ENCODE results near the gene PRSS38. TPM values are rescaled to one million over a fixed set of nuclear protein-coding genes. Genes with fewer than 3 reads are reported as not detected.

PRSS38 gene
- total RNA-seq, 4 donors from 2014 or later: not detected

DNA sequence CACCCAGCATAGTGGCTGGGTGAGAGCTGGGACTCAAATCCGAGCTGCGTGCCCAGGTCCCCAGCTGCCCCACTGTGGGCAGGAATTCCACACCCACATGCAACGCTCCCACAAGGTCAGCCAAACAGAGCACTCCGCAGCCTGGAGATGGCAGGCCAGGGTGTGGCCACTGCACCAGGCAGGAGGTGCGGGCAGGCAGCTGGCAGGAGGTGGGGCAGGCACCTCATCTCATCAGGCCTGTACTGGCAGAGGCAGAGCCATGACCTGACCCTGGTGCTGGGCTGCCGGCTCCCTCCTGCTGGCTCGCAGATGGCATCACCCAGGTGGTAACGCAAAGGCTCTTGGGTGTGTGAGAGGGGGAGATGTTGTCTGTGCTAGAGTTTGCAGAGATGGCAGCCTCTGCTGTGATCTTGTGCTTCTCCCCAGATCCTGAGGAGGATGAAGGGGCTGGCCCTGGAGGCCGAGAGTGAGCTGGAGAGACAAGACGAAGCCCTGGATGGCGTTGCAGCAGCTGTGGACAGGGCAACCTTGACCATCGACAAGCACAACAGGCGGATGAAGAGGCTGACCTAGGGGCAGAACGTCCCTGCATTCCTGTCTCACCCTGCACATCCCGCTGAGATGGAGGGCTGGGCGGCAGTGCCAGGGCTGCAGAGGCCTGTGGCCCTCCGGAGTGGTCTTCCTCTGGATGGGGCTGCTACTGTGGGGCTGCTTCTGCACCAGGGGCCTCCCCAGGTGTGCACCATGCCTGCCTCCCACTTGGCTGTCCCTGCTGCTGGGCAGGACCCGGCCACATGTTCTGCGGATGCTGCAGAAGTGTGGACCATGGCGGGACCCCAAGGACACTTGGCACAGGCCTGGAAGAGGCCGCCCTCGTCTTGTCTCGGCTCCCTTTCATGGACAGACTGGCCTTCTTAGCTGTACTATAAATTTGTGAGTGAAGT lies 35.1 kb upstream of the PRSS38 start:
- H3K27me3 ChIP-seq: no peaks in the 10 kb centered on the region
- no peaks in the 10 kb centered on the region for H3K4me1 ChIP-seq
- WGBS: 76% methylated on average over 9 of the region's 23 CpGs
- H3K36me3 ChIP-seq: peaks cover 26% of the 10 kb centered on the region
- DNase-seq (ENCODE audit: low spot score in 2 of 2): peak; percentile 37 to 74
- H3K4me3 ChIP-seq: no peak overlapping the region
- H3K9me3 ChIP-seq: no peaks in the 10 kb centered on the region
- TF ChIP-seq POLR2A (IDR thresholded peaks at IDR 0.05) (no peak), EP300 (IDR thresholded peaks at IDR 0.05) (no peak), POLR2AphosphoS5 (IDR thresholded peaks at IDR 0.05) (no peak)
- TF ChIP-seq, protein P1, sequence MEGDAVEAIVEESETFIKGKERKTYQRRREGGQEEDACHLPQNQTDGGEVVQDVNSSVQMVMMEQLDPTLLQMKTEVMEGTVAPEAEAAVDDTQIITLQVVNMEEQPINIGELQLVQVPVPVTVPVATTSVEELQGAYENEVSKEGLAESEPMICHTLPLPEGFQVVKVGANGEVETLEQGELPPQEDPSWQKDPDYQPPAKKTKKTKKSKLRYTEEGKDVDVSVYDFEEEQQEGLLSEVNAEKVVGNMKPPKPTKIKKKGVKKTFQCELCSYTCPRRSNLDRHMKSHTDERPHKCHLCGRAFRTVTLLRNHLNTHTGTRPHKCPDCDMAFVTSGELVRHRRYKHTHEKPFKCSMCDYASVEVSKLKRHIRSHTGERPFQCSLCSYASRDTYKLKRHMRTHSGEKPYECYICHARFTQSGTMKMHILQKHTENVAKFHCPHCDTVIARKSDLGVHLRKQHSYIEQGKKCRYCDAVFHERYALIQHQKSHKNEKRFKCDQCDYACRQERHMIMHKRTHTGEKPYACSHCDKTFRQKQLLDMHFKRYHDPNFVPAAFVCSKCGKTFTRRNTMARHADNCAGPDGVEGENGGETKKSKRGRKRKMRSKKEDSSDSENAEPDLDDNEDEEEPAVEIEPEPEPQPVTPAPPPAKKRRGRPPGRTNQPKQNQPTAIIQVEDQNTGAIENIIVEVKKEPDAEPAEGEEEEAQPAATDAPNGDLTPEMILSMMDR (IDR thresholded peaks at IDR 0.05): no peak
- no peak overlapping the region for H3K27ac ChIP-seq

DNA sequence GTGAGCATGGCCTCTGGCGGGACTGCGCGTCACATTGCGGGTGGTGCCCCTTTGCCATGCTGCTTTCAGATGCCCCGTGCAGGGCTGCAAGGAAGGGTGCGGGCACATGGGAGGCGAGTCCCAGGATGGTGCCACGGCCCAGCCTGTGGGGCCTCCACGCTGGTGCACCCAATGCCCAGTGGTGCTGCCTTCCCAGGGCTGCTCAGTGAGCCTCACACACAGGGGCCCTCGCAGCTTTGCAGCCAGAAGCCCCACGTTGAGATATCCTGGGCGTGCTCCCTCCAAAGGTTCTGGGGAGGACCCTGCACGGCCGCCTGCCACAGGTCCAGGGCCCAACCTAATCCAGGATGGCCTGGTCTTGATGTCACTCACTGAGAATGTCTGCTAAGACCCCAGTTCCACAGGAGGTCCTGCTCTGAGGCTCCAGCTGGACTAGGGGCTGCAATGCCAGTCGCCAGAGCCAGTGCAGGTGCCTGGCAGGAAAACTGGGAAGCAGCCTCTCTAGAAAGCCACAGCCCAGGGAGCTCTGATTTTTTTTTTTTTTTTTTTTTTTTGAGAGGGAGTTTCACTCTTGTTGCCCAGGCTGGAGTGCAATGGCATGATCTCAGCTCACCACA lies 34.1 kb upstream of the PRSS38 start:
- DNase-seq (ENCODE audit: low spot score in 2 of 2): peak; percentile 50 to 69
- Histone ChIP-seq H3K27ac (no peak overlapping the region), H3K27me3 (no peaks in the 10 kb centered on the region), H3K36me3 (peaks cover 18% of the 10 kb centered on the region), H3K9me3 (no peaks in the 10 kb centered on the region), H3K4me3 (no peak overlapping the region), H3K4me1 (peaks cover under 1% of the 10 kb centered on the region)
- WGBS: 95% methylated on average over 4 of the region's 15 CpGs
- TF ChIP-seq EP300 (IDR thresholded peaks at IDR 0.05) (no peak), POLR2AphosphoS5 (IDR thresholded peaks at IDR 0.05) (no peak), POLR2A (IDR thresholded peaks at IDR 0.05) (no peak)
- TF ChIP-seq, protein P1 (IDR thresholded peaks at IDR 0.05): no peak

DNA sequence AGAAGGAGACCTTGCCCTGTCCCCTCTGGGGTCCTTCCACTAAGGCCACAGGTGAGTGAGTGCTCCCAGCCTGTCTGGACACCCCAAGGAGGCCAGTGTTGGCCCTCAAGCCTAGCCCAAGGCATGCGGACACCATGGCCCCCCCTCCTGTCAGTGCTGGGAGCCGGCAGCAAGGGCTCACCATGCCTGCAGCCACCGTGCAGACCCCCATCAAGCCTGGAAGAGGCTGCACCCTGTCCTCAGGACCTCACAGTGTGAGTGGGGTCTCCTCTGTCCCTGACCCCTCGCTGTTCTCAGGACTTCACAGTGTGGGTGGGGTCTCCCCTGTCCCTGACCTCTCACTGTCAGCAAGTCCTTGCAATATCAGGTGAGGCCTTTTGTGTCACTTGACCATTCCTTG lies 33.2 kb upstream of the PRSS38 start:
- no peak overlapping the region for H3K27ac ChIP-seq
- no peak overlapping the region for H3K4me3 ChIP-seq
- peaks cover 15% of the 10 kb centered on the region for H3K36me3 ChIP-seq
- no peak for TF ChIP-seq POLR2AphosphoS5 (IDR thresholded peaks at IDR 0.05)
- TF ChIP-seq EP300 (IDR thresholded peaks at IDR 0.05): no peak
- no peak for TF ChIP-seq POLR2A (IDR thresholded peaks at IDR 0.05)
- TF ChIP-seq, protein P1 (IDR thresholded peaks at IDR 0.05): no peak
- WGBS: 89% methylated on average over 3 of the region's 4 CpGs
- H3K4me1 ChIP-seq: peaks cover 8% of the 10 kb centered on the region
- H3K9me3 ChIP-seq: no peaks in the 10 kb centered on the region
- no peaks in the 10 kb centered on the region for H3K27me3 ChIP-seq
- DNase-seq (ENCODE audit: low spot score in 2 of 2): peak; percentile 44 to 49

DNA sequence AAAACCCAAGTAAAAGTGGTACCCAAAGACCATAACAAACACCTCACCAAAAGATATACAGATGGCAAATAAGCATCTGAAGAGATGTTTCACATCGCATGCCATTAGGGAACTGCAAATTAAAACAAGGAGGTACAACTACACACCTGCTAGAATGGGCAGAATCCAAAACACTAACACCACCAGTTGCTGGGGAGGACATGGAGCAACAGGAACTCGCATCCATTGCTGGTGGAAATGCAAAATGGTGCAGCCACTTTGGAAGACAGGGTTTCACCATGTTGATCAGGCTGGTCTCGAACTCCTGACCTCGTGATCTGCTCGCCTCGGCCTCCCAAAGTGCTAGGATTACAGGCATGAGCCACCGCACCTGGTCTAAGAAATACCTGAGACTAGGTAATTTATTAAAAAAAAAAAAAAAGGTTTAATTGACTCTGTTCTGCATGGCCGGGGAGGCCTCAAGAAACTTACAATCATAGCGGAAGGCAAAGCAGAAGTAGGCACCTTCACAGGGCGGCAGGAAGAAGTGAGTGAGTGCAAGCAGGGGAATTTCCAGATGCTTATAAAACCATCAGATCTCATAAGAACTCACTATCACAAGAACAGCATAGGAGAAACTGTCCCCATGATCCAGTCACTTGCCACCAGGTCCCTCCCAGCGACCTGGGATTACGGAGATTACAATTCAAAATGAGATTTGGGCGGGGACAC lies 30.2 kb upstream of the PRSS38 start:
- DNase-seq (ENCODE audit: low spot score in 2 of 2): no peak
- H3K4me1 ChIP-seq: peaks cover 32% of the 10 kb centered on the region
- no peaks in the 10 kb centered on the region for H3K27me3 ChIP-seq
- H3K27ac ChIP-seq: no peak overlapping the region
- WGBS: 90% methylated on average over 13 of the region's 13 CpGs
- H3K9me3 ChIP-seq: no peaks in the 10 kb centered on the region
- H3K4me3 ChIP-seq: no peak overlapping the region
- H3K36me3 ChIP-seq: peaks cover 15% of the 10 kb centered on the region
- TF ChIP-seq EP300 (IDR thresholded peaks at IDR 0.05) (no peak), POLR2AphosphoS5 (IDR thresholded peaks at IDR 0.05) (no peak), POLR2A (IDR thresholded peaks at IDR 0.05) (no peak)
- TF ChIP-seq, protein P1 (IDR thresholded peaks at IDR 0.05): no peak
